Neuronal stem cell (in vitro differentiated cells): ENCODE measurements around the gene NFIB.

Experiments used
- DNase-seq: peaks from one replicate; pipeline ENCODE4 v3.0.0-alpha.2; 2013; ENCODE audit warnings: low spot score
- H2AFZ ChIP-seq: one replicate; pipeline ENCODE4 v1.6.1; 2013; ENCODE audit warnings: mild to moderate bottlenecking, low read length, inconsistent platforms
- H2AK5ac ChIP-seq: 2 replicates; pipeline ENCODE4 v1.6.1; 2013; ENCODE audit warnings: low read depth, mild to moderate bottlenecking, inconsistent platforms, low read length, moderate library complexity, mixed read lengths
- H2BK120ac ChIP-seq: 2 replicates; pipeline ENCODE4 v1.6.1; 2013; ENCODE audit warnings: low read depth, mild to moderate bottlenecking, inconsistent platforms, low read length, moderate library complexity, mixed read lengths
- H2BK12ac ChIP-seq: one replicate; pipeline ENCODE4 v1.6.1; 2013; ENCODE audit warnings: low read length, inconsistent platforms
- H2BK15ac ChIP-seq: 2 replicates; pipeline ENCODE4 v1.6.1; 2013; ENCODE audit warnings: mild to moderate bottlenecking, low read length, inconsistent platforms, mixed read lengths
- H2BK5ac ChIP-seq: one replicate; pipeline ENCODE4 v1.6.1; 2013; ENCODE audit warnings: inconsistent platforms, mild to moderate bottlenecking, low read length, moderate library complexity
- H3K14ac ChIP-seq: one replicate; pipeline ENCODE4 v1.6.1; 2013; ENCODE audit warnings: low read length, inconsistent platforms
- H3K18ac ChIP-seq: 2 replicates; pipeline ENCODE4 v1.6.1; 2013; ENCODE audit warnings: low read length, inconsistent platforms
- H3K23ac ChIP-seq: 2 replicates; pipeline ENCODE4 v1.6.1; 2013; ENCODE audit warnings: low read depth, mild to moderate bottlenecking, mixed read lengths, low read length, inconsistent platforms; ENCODE audit not compliant: poor library complexity
- H3K27ac ChIP-seq: replicated peaks from 3 replicates; pipeline ENCODE4 v1.5.1; 2013; ENCODE audit warnings: low read length, inconsistent platforms
- H3K27me3 ChIP-seq, 3 experiments: 2 replicates each; pipeline ENCODE4 v1.6.1; 2013; ENCODE audit warnings: low read length in 3 of 3, mild to moderate bottlenecking in 2 of 3, inconsistent platforms in 1 of 3, low read depth in 1 of 3, mixed read lengths in 1 of 3, moderate library complexity in 1 of 3; ENCODE audit not compliant: control insufficient read depth in 3 of 3, insufficient read depth in 3 of 3
- H3K36me3 ChIP-seq, 2 donors: replicated peaks in 1 of 2; 2 replicates each; pipeline ENCODE4 v1.6.1; 2013; ENCODE audit warnings: low read length in 2 of 2; ENCODE audit not compliant: control insufficient read depth in 2 of 2, insufficient read depth in 2 of 2
- H3K4ac ChIP-seq: 2 replicates; pipeline ENCODE4 v1.6.1; 2013; ENCODE audit warnings: inconsistent platforms, mild to moderate bottlenecking, low read length, moderate library complexity
- H3K4me1 ChIP-seq, 2 donors: 1 replicate in 1 of 2; 2 replicates in 1 of 2; pipeline ENCODE4 v1.6.1; 2013; ENCODE audit warnings: low read length in 2 of 2, low read depth in 1 of 2; ENCODE audit not compliant: control insufficient read depth in 2 of 2, insufficient read depth in 1 of 2
- H3K4me2 ChIP-seq: one replicate; pipeline ENCODE4 v1.6.1; 2013; ENCODE audit warnings: mild to moderate bottlenecking, low read length, inconsistent platforms; ENCODE audit not compliant: insufficient read depth, poor library complexity, severe bottlenecking
- H3K4me3 ChIP-seq, 2 donors: 2 replicates each; pipeline ENCODE4 v1.5.1; 2013; ENCODE audit warnings: low read length in 2 of 2, mild to moderate bottlenecking in 2 of 2, inconsistent platforms in 1 of 2, moderate library complexity in 1 of 2
- H3K79me1 ChIP-seq: one replicate; pipeline ENCODE4 v1.6.1; 2013; ENCODE audit warnings: low read depth, mild to moderate bottlenecking, inconsistent platforms, low read length, moderate library complexity
- H3K9ac ChIP-seq: one replicate; pipeline ENCODE4 v1.6.1; 2013; ENCODE audit warnings: mild to moderate bottlenecking, low read depth, low read length, inconsistent platforms; ENCODE audit not compliant: poor library complexity
- H3K9me3 ChIP-seq, 2 donors: replicated peaks in 1 of 2; 2 replicates each; pipeline versions ENCODE3 to v1.6.1; 2013; ENCODE audit warnings: low read length in 2 of 2, mild to moderate bottlenecking in 2 of 2, inconsistent platforms in 1 of 2, low read depth in 1 of 2, mixed read lengths in 1 of 2, moderate library complexity in 1 of 2; ENCODE audit not compliant: control insufficient read depth in 2 of 2, insufficient read depth in 1 of 2
- H4K8ac ChIP-seq: one replicate; pipeline ENCODE4 v1.6.1; 2013; ENCODE audit warnings: low read depth, mild to moderate bottlenecking, inconsistent platforms, low read length, moderate library complexity
- H4K91ac ChIP-seq: one replicate; pipeline ENCODE4 v1.6.1; 2013; ENCODE audit warnings: low read length, low read depth, mild to moderate bottlenecking, inconsistent platforms; ENCODE audit not compliant: poor library complexity
- WGBS, 2 donors: extraction: QIAGEN DNeasy Blood & Tissue Kit; methylation state at CpG; one replicate each; pipeline ENCODE4 v1.1.7; 2013; ENCODE audit warnings: missing lambda C conversion rate in 2 of 2, mixed read lengths in 1 of 2; ENCODE audit not compliant: insufficient read length in 2 of 2, insufficient replicate concordance in 1 of 2; ENCODE audit errors: extremely low coverage in 2 of 2; 5-methylcytosine and 5-hydroxymethylcytosine counted together

NFIB gene

DNA sequence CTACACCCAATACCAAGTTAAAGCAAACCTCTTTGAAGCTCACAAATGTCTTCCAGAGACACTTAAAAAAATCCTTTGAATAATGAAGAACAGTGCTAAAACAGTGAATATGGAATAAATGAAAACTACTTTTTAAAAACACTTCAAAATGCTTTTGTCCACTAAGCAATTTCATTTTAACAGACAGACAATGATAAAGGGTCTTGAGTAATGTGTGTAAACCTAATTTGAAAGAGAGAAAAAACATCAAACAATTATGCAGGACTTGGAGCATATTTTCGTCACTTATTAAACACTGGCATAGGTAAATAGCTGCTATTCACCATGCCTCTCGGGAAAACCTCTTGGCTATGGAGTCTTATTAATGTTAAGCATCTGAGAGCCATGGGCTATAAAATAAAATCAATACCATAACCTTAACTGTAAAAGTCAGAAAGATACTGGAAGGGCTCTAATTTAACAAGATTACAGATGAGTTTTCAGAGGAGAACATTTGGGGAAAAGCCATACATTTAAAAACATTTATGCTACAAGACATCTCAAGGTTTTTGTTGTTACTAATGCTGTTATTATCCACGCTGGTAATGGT lies 177.8 kb downstream of the NFIB start:
- Histone ChIP-seq H3K4me2 (no peak overlapping the region), H3K4me1 (no peaks in the 10 kb centered on the region), H3K9me3 (no peaks in the 10 kb centered on the region), H2AK5ac (no peak overlapping the region), H3K27me3 (no peaks in the 10 kb centered on the region), H2AFZ (no peak overlapping the region), H3K18ac (no peak overlapping the region), H3K9ac (no peak overlapping the region), H2BK12ac (no peak overlapping the region), H3K23ac (no peak overlapping the region), H2BK5ac (no peak overlapping the region), H3K79me1 (no peaks in the 10 kb centered on the region), H4K91ac (no peak overlapping the region), H3K14ac (no peak overlapping the region), H4K8ac (no peak overlapping the region), H2BK120ac (no peak overlapping the region), H3K36me3 (no peaks in the 10 kb centered on the region), H3K27ac (no peak overlapping the region), H2BK15ac (no peak overlapping the region), H3K4ac (no peak overlapping the region), H3K4me3 (no peak overlapping the region)
- WGBS, 2 donors = no CpG with 5 or more reads among the region's 3 CpGs
- no peak for DNase-seq

DNA sequence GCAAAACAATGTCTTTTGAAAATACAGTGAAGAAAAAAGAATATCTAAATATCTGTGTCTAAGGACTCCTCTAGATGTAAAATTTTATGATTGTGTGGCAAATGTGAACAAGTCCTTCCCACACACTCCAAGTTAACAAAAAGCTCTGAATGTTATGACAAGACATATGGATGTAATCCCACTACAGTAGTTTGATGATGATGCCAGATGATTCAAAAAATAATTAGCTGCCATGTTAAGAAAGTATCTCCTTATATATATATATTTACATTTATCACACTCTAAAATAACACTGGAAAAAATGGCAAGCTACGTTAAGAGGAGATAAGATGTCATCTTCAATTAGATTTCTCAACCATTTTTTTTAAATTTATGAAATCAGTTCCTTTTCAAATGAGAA lies 178.5 kb downstream of the NFIB start:
- no peaks in the 10 kb centered on the region for H3K36me3 ChIP-seq

DNA sequence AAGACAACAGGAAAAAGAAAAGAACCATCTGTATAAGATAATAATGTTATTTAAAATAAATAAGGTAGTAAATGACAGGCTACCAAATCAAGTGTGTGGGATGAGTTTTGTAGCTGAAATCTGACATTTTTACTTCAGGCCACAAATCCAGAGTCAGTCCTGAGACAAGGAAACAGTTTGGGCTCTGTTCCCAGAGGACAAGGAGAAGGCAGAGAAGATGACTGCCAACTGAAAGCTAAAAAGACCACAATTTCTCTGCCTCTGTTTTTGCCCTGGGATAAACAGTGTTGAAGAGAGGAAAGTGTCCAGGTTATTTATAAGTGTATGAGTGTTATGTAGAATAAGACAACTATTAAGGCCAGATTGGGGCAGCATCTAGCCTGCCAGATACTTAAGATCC lies 180.5 kb downstream of the NFIB start:
- no peak overlapping the region for H4K91ac ChIP-seq
- H3K9me3 ChIP-seq = no peaks in the 10 kb centered on the region
- H3K27ac ChIP-seq = no peak overlapping the region
- H3K14ac ChIP-seq = no peak overlapping the region
- no peak overlapping the region for H3K23ac ChIP-seq
- no peak overlapping the region for H2BK120ac ChIP-seq
- no peak overlapping the region for H2BK15ac ChIP-seq
- H2BK12ac ChIP-seq = no peak overlapping the region
- no peak overlapping the region for H3K4me3 ChIP-seq
- H3K36me3 ChIP-seq = no peaks in the 10 kb centered on the region
- DNase-seq = no peak
- H3K9ac ChIP-seq = no peak overlapping the region
- H4K8ac ChIP-seq = no peak overlapping the region
- no peaks in the 10 kb centered on the region for H3K79me1 ChIP-seq
- no peak overlapping the region for H2AK5ac ChIP-seq
- H3K4me1 ChIP-seq = no peaks in the 10 kb centered on the region
- no peak overlapping the region for H3K4ac ChIP-seq
- H2AFZ ChIP-seq = no peak overlapping the region
- H3K18ac ChIP-seq = no peak overlapping the region
- no peak overlapping the region for H3K4me2 ChIP-seq
- no peaks in the 10 kb centered on the region for H3K27me3 ChIP-seq
- H2BK5ac ChIP-seq = no peak overlapping the region

More for the DNA sequence above, 178.5 kb downstream of the NFIB start:
- WGBS, 2 donors = no CpG with 5 or more reads among the region's 1 CpG
- Histone ChIP-seq H3K9ac (no peak overlapping the region), H2BK15ac (no peak overlapping the region), H2BK120ac (no peak overlapping the region), H3K4ac (no peak overlapping the region), H3K18ac (no peak overlapping the region), H3K14ac (no peak overlapping the region), H2AFZ (no peak overlapping the region), H3K27me3 (no peaks in the 10 kb centered on the region), H3K79me1 (no peaks in the 10 kb centered on the region), H3K4me2 (no peak overlapping the region), H4K91ac (no peak overlapping the region), H2AK5ac (no peak overlapping the region), H3K4me1 (no peaks in the 10 kb centered on the region), H2BK12ac (no peak overlapping the region), H3K9me3 (no peaks in the 10 kb centered on the region), H3K23ac (no peak overlapping the region), H3K27ac (no peak overlapping the region), H3K4me3 (no peak overlapping the region), H2BK5ac (no peak overlapping the region), H4K8ac (no peak overlapping the region)
- no peak for DNase-seq

DNA sequence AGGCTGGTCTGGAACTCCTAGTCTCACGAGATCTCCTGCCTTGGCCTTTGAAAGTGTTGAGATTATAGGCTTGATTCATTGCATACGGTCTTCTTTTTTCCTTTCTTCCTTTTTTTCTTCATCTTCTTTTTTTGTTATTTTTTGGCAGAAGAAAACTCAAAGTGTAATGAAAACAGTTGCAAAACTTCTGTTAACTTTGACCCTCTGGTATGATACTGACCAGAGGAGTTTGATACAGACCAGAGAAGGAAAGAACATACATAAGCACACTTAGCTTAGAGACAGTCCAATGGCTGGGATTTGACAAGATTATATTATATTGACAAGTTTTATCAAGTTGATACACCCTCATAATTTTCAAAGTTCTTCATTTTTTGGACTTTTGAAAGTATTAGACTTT lies 181.2 kb downstream of the NFIB start:
- H3K4me2 ChIP-seq = no peak overlapping the region
- no CpG with 5 or more reads among the region's 2 CpGs for WGBS, 2 donors

More for the DNA sequence above, 181.2 kb downstream of the NFIB start:
- Histone ChIP-seq H3K23ac (no peak overlapping the region), H3K4me1 (no peaks in the 10 kb centered on the region), H2BK5ac (no peak overlapping the region), H3K9me3 (no peaks in the 10 kb centered on the region), H3K4me3 (no peak overlapping the region), H3K14ac (no peak overlapping the region), H4K8ac (no peak overlapping the region), H3K79me1 (no peaks in the 10 kb centered on the region), H4K91ac (no peak overlapping the region), H3K36me3 (no peaks in the 10 kb centered on the region), H2AFZ (no peak overlapping the region), H2AK5ac (no peak overlapping the region), H2BK120ac (no peak overlapping the region), H3K18ac (no peak overlapping the region), H3K9ac (no peak overlapping the region), H2BK15ac (no peak overlapping the region), H2BK12ac (no peak overlapping the region), H3K27ac (no peak overlapping the region), H3K27me3 (no peaks in the 10 kb centered on the region), H3K4ac (no peak overlapping the region)
- no peak for DNase-seq
